SK-N-MC (cell line): ENCODE data around the gene BACH2.

Source experiments
- EZH2 ChIP-seq: fragments of 200-600 bp; sonication (generic); IDR thresholded peaks from one replicate; pipeline ENCODE4 v1.6.1; 2017; ENCODE audit warnings: antibody characterized with exemption
- FOXP2 ChIP-seq: optimal IDR thresholded peaks from 2 replicates; pipeline ENCODE3; 2011; ENCODE audit warnings: mild to moderate bottlenecking, moderate library complexity; ENCODE audit not compliant: insufficient read depth; ENCODE audit errors: extremely low read length, control extremely low read depth
- POLR2AphosphoS5 ChIP-seq: IDR thresholded peaks from 2 replicates; pipeline ENCODE4 v1.6.1; 2012; ENCODE audit warnings: mild to moderate bottlenecking, low read depth, low read length, borderline replicate concordance

DNA sequence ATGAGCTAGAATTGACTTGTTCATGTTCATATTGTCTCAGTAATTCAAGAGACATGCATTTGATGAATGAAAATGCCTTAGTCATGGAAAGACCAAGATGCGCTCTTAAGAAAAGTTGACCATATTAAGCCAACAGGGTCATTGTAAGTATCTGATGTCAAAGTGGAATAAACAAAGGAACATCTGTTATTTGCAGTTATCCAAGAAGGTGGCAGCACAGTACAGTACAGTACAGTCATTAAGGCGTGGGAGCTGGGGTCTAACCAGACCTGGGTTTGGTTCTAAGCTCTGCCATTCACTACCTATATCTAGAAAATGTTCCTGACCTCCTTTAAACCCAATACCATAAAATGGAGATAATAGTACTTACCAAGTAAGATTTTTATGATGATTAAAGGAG, 178.1 kb downstream of the BACH2 start:
- no peak for TF ChIP-seq EZH2
- TF ChIP-seq POLR2AphosphoS5: no peak
- TF ChIP-seq FOXP2: no peak
